HTR-8/SVneo (cell line): Measurements from ENCODE around the gene ARMC12.

ENCODE experiments used
- DNase-seq: peaks from one replicate; pipeline ENCODE4 v3.0.0; 2011; ENCODE audit warnings: low spot score, mixed read lengths; ENCODE audit not compliant: insufficient read length
- FAIRE-seq: peaks from 2 replicates; lab custom pipeline; 2011; peaks lifted over from hg19 to GRCh38; lab: Jason Lieb, UNC

The ARMC12 gene

GRCh38 chr6:35717449-35718374 is 19.1 kb upstream of the ARMC12 start:
- no peak for FAIRE-seq
- DNase-seq: no peak

- FAIRE-seq (no peak), DNase-seq (no peak)
Measured at GRCh38 chr6:35718375-35718736, 18.5 kb upstream of the ARMC12 start.

- no peak for FAIRE-seq
Measured at GRCh38 chr6:35718911-35719381, 17.9 kb upstream of the ARMC12 start.

GRCh38 chr6:35719404-35719829 is 17.4 kb upstream of the ARMC12 start:
- no peak for DNase-seq
- FAIRE-seq: no peak

More at GRCh38 chr6:35718911-35719381, 17.9 kb upstream of the ARMC12 start:
- DNase-seq: no peak

- FAIRE-seq (no peak), DNase-seq (peak; percentile 54)
Measured at GRCh38 chr6:35719830-35720733, 16.8 kb upstream of the ARMC12 start.

GRCh38 chr6:35722121-35722761 is 14.6 kb upstream of the ARMC12 start:
- DNase-seq: no peak
- FAIRE-seq: no peak

- DNase-seq (no peak), FAIRE-seq (no peak)
Measured at GRCh38 chr6:35723587-35723986, 13.2 kb upstream of the ARMC12 start.

- FAIRE-seq: no peak
- DNase-seq: no peak
Measured at GRCh38 chr6:35724059-35724458, 12.8 kb upstream of the ARMC12 start.

- DNase-seq (no peak), FAIRE-seq (no peak)
Measured at GRCh38 chr6:35724471-35724870, 12.4 kb upstream of the ARMC12 start.

- DNase-seq: no peak
- no peak for FAIRE-seq
Measured at GRCh38 chr6:35725081-35725708, 11.6 kb upstream of the ARMC12 start.

GRCh38 chr6:35725721-35726438 is 11.0 kb upstream of the ARMC12 start:
- DNase-seq (no peak), FAIRE-seq (no peak)

- peak; percentile 81 for DNase-seq
- no peak for FAIRE-seq
Measured at GRCh38 chr6:35727231-35727934, 9.4 kb upstream of the ARMC12 start.

- peak; percentile 87 for DNase-seq
Measured at GRCh38 chr6:35727935-35728682, 8.7 kb upstream of the ARMC12 start.

GRCh38 chr6:35728683-35729678 is 7.9 kb upstream of the ARMC12 start:
- DNase-seq (no peak), FAIRE-seq (no peak)

More at GRCh38 chr6:35727935-35728682, 8.7 kb upstream of the ARMC12 start:
- peak; percentile 70 for FAIRE-seq

- no peak for FAIRE-seq
Measured at GRCh38 chr6:35729722-35730121, 7.1 kb upstream of the ARMC12 start.

GRCh38 chr6:35730745-35731413 is 6.0 kb upstream of the ARMC12 start:
- FAIRE-seq: no peak

More at GRCh38 chr6:35729722-35730121, 7.1 kb upstream of the ARMC12 start:
- no peak for DNase-seq

More at GRCh38 chr6:35730745-35731413, 6.0 kb upstream of the ARMC12 start:
- no peak for DNase-seq
